A673 (cell line): ENCODE results near the gene CENPT. TPM values are rescaled to one million over a fixed set of nuclear protein-coding genes. Genes with fewer than 3 reads are reported as not detected.

ENCODE experiments used
- BruUV-seq: library from RNA; stranded (reverse); fragments of 400-500 nt; replicated peaks from 2 replicates; lab custom pipeline; 2021; lab: Mats Ljungman, UMichigan
- CTCF ChIA-PET: fragments of 300-600 bp; sonication (Branson Sonifier 250); formaldehyde crosslinking; loops from one replicate; lab custom pipeline; 2022; ENCODE audit warnings: antibody characterized with exemption; lab: Charles Lee
- POLR2A ChIA-PET: fragments of 300-600 bp; sonication (Branson Sonifier 250); formaldehyde crosslinking; loops from one replicate; lab custom pipeline; 2022; ENCODE audit warnings: antibody characterized with exemption; ENCODE audit not compliant: low non-redundant PET; lab: Charles Lee
- DNase-seq: peaks from one replicate; pipeline ENCODE4 v3.0.0-alpha.2; 2015; ENCODE audit warnings: low spot score
- H3K27ac ChIP-seq: fragments of 200-600 bp; sonication (generic); 2 replicates; pipeline ENCODE4 v1.5.1; 2016; ENCODE audit warnings: mixed run types, low read depth, mild to moderate bottlenecking, mixed read lengths, antibody characterized with exemption, low read length; ENCODE audit not compliant: poor library complexity, severe bottlenecking
- H3K27me3 ChIP-seq: fragments of 200-600 bp; sonication (generic); replicated peaks from 2 replicates; pipeline ENCODE4 v1.6.1; 2017; ENCODE audit warnings: mixed run types, low read depth, mild to moderate bottlenecking, mixed read lengths, antibody characterized with exemption, low read length; ENCODE audit not compliant: insufficient read depth, poor library complexity
- H3K36me3 ChIP-seq: fragments of 200-600 bp; sonication (generic); 2 replicates; pipeline ENCODE4 v1.6.1; 2016; ENCODE audit warnings: mixed run types, mild to moderate bottlenecking, mixed read lengths, antibody characterized with exemption, low read length; ENCODE audit not compliant: insufficient read depth, poor library complexity, severe bottlenecking
- H3K4me1 ChIP-seq: fragments of 200-600 bp; sonication (generic); 2 replicates; pipeline ENCODE4 v1.6.1; 2017; ENCODE audit warnings: mixed run types, mild to moderate bottlenecking, mixed read lengths, antibody characterized with exemption, low read length; ENCODE audit not compliant: insufficient read depth, poor library complexity, severe bottlenecking
- H3K4me3 ChIP-seq: fragments of 200-600 bp; sonication (generic); 2 replicates; pipeline ENCODE4 v1.5.1; 2016; ENCODE audit warnings: low read depth, mixed run types, mild to moderate bottlenecking, mixed read lengths, low read length; ENCODE audit not compliant: poor library complexity, severe bottlenecking
- H3K9me3 ChIP-seq: fragments of 200-600 bp; sonication (generic); 2 replicates; pipeline ENCODE4 v1.6.1; 2016; ENCODE audit warnings: mixed run types, low read depth, mild to moderate bottlenecking, mixed read lengths, antibody characterized with exemption, low read length; ENCODE audit not compliant: poor library complexity, severe bottlenecking
- EZH2 ChIP-seq: fragments of 200-600 bp; sonication (generic); IDR thresholded peaks from 2 replicates; pipeline ENCODE4 v1.6.1; 2017; ENCODE audit warnings: borderline replicate concordance, low read depth, mild to moderate bottlenecking, mixed read lengths, antibody characterized with exemption, low read length; ENCODE audit not compliant: poor library complexity, severe bottlenecking
- intact Hi-C: fragments of 100-400 bp; cut with micrococcal nuclease; formaldehyde crosslinking; loops from one replicate; pipeline ENCODE4 v1.10.0; 2022; ENCODE audit not compliant: unreplicated experiment
- total RNA-seq: library from RNA; stranded (reverse); gene quantifications from 2 replicates; pipeline ENCODE4 v1.2.3, GENCODE V29; 2021
- TF ChIP-seq, protein P1 (sequence below): fragments of 300-800, 200-600 bp; sonication (generic); conservative IDR thresholded peaks from 2 replicates; pipeline ENCODE4 v1.5.1; 2017; ENCODE audit warnings: low read depth, mild to moderate bottlenecking, antibody characterized with exemption, low read length, moderate library complexity, mixed read lengths

CENPT gene
- total RNA-seq, 1 experiment from 2014 or later: 52.9 TPM

- peak within 1 kb of the TSS; percentile 98 for H3K27ac ChIP-seq
- DNase-seq: peak; percentile 98
- no peak for TF ChIP-seq EZH2
- no TSS peak for BruUV-seq
- H3K36me3 ChIP-seq: no peaks in the 10 kb centered on the region
- peak within 1 kb of the TSS; percentile 100 for H3K4me3 ChIP-seq
- no peaks in the 10 kb centered on the region for H3K27me3 ChIP-seq
- peaks cover 6% of the 10 kb centered on the region for H3K4me1 ChIP-seq
- POLR2A ChIA-PET: interaction anchor here (0.7 kb wide), 1 partner anchor 31 kb away, joined by 3 read pairs; no protein-coding TSS in a partner anchor
- H3K9me3 ChIP-seq: no peaks in the 10 kb centered on the region
- intact Hi-C loops: no loop called here
- CTCF ChIA-PET: interaction anchor here (1.6 kb wide), 1 partner anchor 9 kb away, joined by 5 read pairs; the partner anchor contains the start of gene NRN1L
These were observed 45.6 kb upstream of the CENPT start, which contains the start of gene PSKH1 for GRCh38 chr16:67892899-67893742. Gene PSKH1 (plus strand): TSS chr16:67893254. CDS start chr16:67908750, 15,496 bp downstream.

GRCh38 chr16:67892375-67892774 lies 44.9 kb upstream of the CENPT start:
- no peak for TF ChIP-seq EZH2
- TF ChIP-seq, protein P1, sequence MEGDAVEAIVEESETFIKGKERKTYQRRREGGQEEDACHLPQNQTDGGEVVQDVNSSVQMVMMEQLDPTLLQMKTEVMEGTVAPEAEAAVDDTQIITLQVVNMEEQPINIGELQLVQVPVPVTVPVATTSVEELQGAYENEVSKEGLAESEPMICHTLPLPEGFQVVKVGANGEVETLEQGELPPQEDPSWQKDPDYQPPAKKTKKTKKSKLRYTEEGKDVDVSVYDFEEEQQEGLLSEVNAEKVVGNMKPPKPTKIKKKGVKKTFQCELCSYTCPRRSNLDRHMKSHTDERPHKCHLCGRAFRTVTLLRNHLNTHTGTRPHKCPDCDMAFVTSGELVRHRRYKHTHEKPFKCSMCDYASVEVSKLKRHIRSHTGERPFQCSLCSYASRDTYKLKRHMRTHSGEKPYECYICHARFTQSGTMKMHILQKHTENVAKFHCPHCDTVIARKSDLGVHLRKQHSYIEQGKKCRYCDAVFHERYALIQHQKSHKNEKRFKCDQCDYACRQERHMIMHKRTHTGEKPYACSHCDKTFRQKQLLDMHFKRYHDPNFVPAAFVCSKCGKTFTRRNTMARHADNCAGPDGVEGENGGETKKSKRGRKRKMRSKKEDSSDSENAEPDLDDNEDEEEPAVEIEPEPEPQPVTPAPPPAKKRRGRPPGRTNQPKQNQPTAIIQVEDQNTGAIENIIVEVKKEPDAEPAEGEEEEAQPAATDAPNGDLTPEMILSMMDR: no peak
- POLR2A ChIA-PET: interaction anchor here (0.7 kb wide), 1 partner anchor 32 kb away, joined by 3 read pairs; no protein-coding TSS in a partner anchor
- intact Hi-C loops: no loop called here

GRCh38 chr16:67888331-67888730 lies 40.8 kb upstream of the CENPT start:
- Histone ChIP-seq H3K27me3 (no peaks in the 10 kb centered on the region), H3K27ac (no peak overlapping the region), H3K9me3 (no peaks in the 10 kb centered on the region), H3K4me3 (no peak overlapping the region), H3K36me3 (peaks cover 17% of the 10 kb centered on the region), H3K4me1 (peaks cover 11% of the 10 kb centered on the region)
- no peak for DNase-seq
- ChIA-PET POLR2A (no interaction called here), CTCF (no interaction called here)
- intact Hi-C loops: no loop called here
- no peak for TF ChIP-seq EZH2
- TF ChIP-seq, protein P1: no peak
- no TSS peak for BruUV-seq

More at GRCh38 chr16:67892375-67892774, 44.9 kb upstream of the CENPT start:
- H3K27me3 ChIP-seq: no peaks in the 10 kb centered on the region
- no peaks in the 10 kb centered on the region for H3K9me3 ChIP-seq
- H3K4me1 ChIP-seq: peaks cover 6% of the 10 kb centered on the region
- no peak for DNase-seq
- CTCF ChIA-PET: interaction anchor here (0.6 to 1.6 kb wide), 2 partner anchors 8 to 49 kb away, joined by 3 to 5 read pairs; partner anchors contain the start of gene NRN1L
- peak overlapping the region; percentile 100 for H3K4me3 ChIP-seq
- no peaks in the 10 kb centered on the region for H3K36me3 ChIP-seq
- H3K27ac ChIP-seq: peak overlapping the region; percentile 98
- BruUV-seq: TSS peak; percentile 99
